Measurements from ENCODE around the gene PIF1. TPM values are rescaled to one million over a fixed set of nuclear protein-coding genes. Genes with fewer than 3 reads are reported as not detected.

PIF1 gene
- polyA plus RNA-seq, 3 donors, result 0.13 to 0.43 TPM; not detected in 1

GRCh38 chr15:64857421-64857820 lies 32.0 kb upstream of the PIF1 start:
- H2AFZ ChIP-seq (ENCODE audit: insufficient read depth, low read depth, low read length, poor library complexity, severe bottlenecking), result no peak overlapping the region
- DNase-seq, result peak in 2 of 3 donors; percentile 51 to 65
- peaks cover 87 to 100% of the 10 kb centered on the region in 2 donors for H3K36me3 ChIP-seq (replicated peaks in 1 of 2; ENCODE audit: control insufficient read depth in 1 of 2, insufficient read depth in 2 of 2, low read length in 2 of 2)
- WGBS (ENCODE audit: insufficient coverage), result 35% methylated on average over 4 of the region's 4 CpGs
- peak overlapping the region; percentile 48 to 73 for H3K27ac ChIP-seq (ENCODE audit: low read depth in 1 of 2, low read length in 2 of 2)
- Mint-ChIP-seq H3K4me3 (peak overlapping the region in 1 of 2 donors; percentile 70), H3K36me3 (peaks cover 94 to 100% of the 10 kb centered on the region in 2 donors), H3K9me3 (no peaks in the 10 kb centered on the region), H3K4me1 (peaks cover 77% of the 10 kb centered on the region), H3K27me3 (ENCODE audit: low read depth in 3 of 3) (peaks cover 0 to 4% (median 1%) of the 10 kb centered on the region in 3 donors), H3K27ac (peak overlapping the region; percentile 77 to 94 (median 90))
- peak overlapping the region in 1 of 3 experiments; percentile 35 for H3K4me3 ChIP-seq (replicated peaks in 1 of 3; ENCODE audit: low read depth in 2 of 3, low read length in 3 of 3)
- H3K79me2 ChIP-seq (ENCODE audit: insufficient read depth, low read length), result peaks cover 100% of the 10 kb centered on the region
- H3K9ac ChIP-seq (ENCODE audit: insufficient read depth, low read length, poor library complexity, severe bottlenecking), result peak overlapping the region; percentile 19
- H3K4me1 ChIP-seq (ENCODE audit: control insufficient read depth in 1 of 2, insufficient read depth in 2 of 2, low read length in 2 of 2), result peaks cover 53 to 74% of the 10 kb centered on the region in 2 donors
- peak overlapping the region; percentile 52 for H3K4me2 ChIP-seq (replicated peaks; ENCODE audit: extremely low read depth, low read length, poor library complexity, severe bottlenecking)
- H3K9me3 ChIP-seq (replicated peaks in 1 of 2; ENCODE audit: control insufficient read depth in 1 of 2, insufficient read depth in 1 of 2, low read length in 2 of 2), result no peaks in the 10 kb centered on the region
- intact Hi-C loops (cut with micrococcal nuclease), result no loop called here
- TF ChIP-seq CTCF (IDR thresholded peaks at IDR 0.05), result no peak
- no peaks in the 10 kb centered on the region for H3K27me3 ChIP-seq (ENCODE audit: control insufficient read depth in 2 of 2, insufficient read depth in 2 of 2, low read length in 2 of 2)
- peaks cover 100% of the 10 kb centered on the region for H4K20me1 ChIP-seq (ENCODE audit: insufficient read depth, low read length)

GRCh38 chr15:64856429-64857145 lies 31.1 kb upstream of the PIF1 start:
- H3K4me1 Mint-ChIP-seq, result peaks cover 77% of the 10 kb centered on the region
- peak overlapping the region; percentile 34 for H3K9ac ChIP-seq (ENCODE audit: insufficient read depth, low read length, poor library complexity, severe bottlenecking)
- intact Hi-C loops (cut with micrococcal nuclease), result no loop called here
- no peaks in the 10 kb centered on the region for H3K9me3 ChIP-seq (replicated peaks in 1 of 2; ENCODE audit: control insufficient read depth in 1 of 2, insufficient read depth in 1 of 2, low read length in 2 of 2)
- H3K4me3 ChIP-seq (replicated peaks in 1 of 3; ENCODE audit: low read depth in 2 of 3, low read length in 3 of 3), result peak overlapping the region in 1 of 3 experiments; percentile 35
- 27% methylated on average over 5 of the region's 5 CpGs for WGBS (ENCODE audit: insufficient coverage)
- no peaks in the 10 kb centered on the region for H3K27me3 ChIP-seq (ENCODE audit: control insufficient read depth in 2 of 2, insufficient read depth in 2 of 2, low read length in 2 of 2)
- H3K9me3 Mint-ChIP-seq, result no peaks in the 10 kb centered on the region
- no peak for DNase-seq
- H3K79me2 ChIP-seq (ENCODE audit: insufficient read depth, low read length), result peaks cover 100% of the 10 kb centered on the region
- H3K27ac Mint-ChIP-seq, result peak overlapping the region; percentile 77 to 94 (median 90)
- peaks cover 100% of the 10 kb centered on the region for H4K20me1 ChIP-seq (ENCODE audit: insufficient read depth, low read length)
- H3K36me3 Mint-ChIP-seq, result peaks cover 93 to 100% of the 10 kb centered on the region in 2 donors
- TF ChIP-seq CTCF (IDR thresholded peaks at IDR 0.05), result no peak
- H3K4me3 Mint-ChIP-seq, result peak overlapping the region; percentile 50 to 70
- H3K4me2 ChIP-seq (replicated peaks; ENCODE audit: extremely low read depth, low read length, poor library complexity, severe bottlenecking), result peak overlapping the region; percentile 52
- H2AFZ ChIP-seq (ENCODE audit: insufficient read depth, low read depth, low read length, poor library complexity, severe bottlenecking), result no peak overlapping the region
- H3K36me3 ChIP-seq (replicated peaks in 1 of 2; ENCODE audit: control insufficient read depth in 1 of 2, insufficient read depth in 2 of 2, low read length in 2 of 2), result peaks cover 85 to 100% of the 10 kb centered on the region in 2 donors
- peaks cover 61 to 76% of the 10 kb centered on the region in 2 donors for H3K4me1 ChIP-seq (ENCODE audit: control insufficient read depth in 1 of 2, insufficient read depth in 2 of 2, low read length in 2 of 2)
- peaks cover 0 to 4% (median 1%) of the 10 kb centered on the region in 3 donors for H3K27me3 Mint-ChIP-seq (ENCODE audit: low read depth in 3 of 3)
- H3K27ac ChIP-seq (ENCODE audit: low read depth in 1 of 2, low read length in 2 of 2), result peak overlapping the region; percentile 48 to 73

Measured in CD14-positive monocyte (primary cell).